IPS DF 19.7 (cell line): Measurements from ENCODE around the gene ATG16L2.

Experiments used
- DNase-seq: peaks from one replicate; pipeline ENCODE4 v3.0.0-alpha.2; 2013; ENCODE audit warnings: low read depth, low spot score

ATG16L2 gene

GRCh38 chr11:72814286-72815109, at the start of gene ATG16L2:
ATG16L2 (plus strand) TSS chr11:72814411; CDS start chr11:72814446, 35 bp downstream.
- no peak for DNase-seq

GRCh38 chr11:72764503-72764902, 49.7 kb upstream of the ATG16L2 start:
- peak; percentile 69 for DNase-seq

- no peak for DNase-seq
Measured at GRCh38 chr11:72766152-72766902, 47.9 kb upstream of the ATG16L2 start.

- no peak for DNase-seq
Measured at GRCh38 chr11:72767203-72768062, 46.8 kb upstream of the ATG16L2 start.

GRCh38 chr11:72768581-72768980, 45.6 kb upstream of the ATG16L2 start:
- no peak for DNase-seq

GRCh38 chr11:72769680-72770079, 44.5 kb upstream of the ATG16L2 start:
- DNase-seq = no peak

GRCh38 chr11:72770799-72771198, 43.4 kb upstream of the ATG16L2 start:
- no peak for DNase-seq

- no peak for DNase-seq
Measured at GRCh38 chr11:72771507-72771906, 42.7 kb upstream of the ATG16L2 start.

GRCh38 chr11:72772059-72772458, 42.2 kb upstream of the ATG16L2 start:
- DNase-seq = no peak

GRCh38 chr11:72773291-72773690, 40.9 kb upstream of the ATG16L2 start:
- DNase-seq = no peak

GRCh38 chr11:72773696-72774095, 40.5 kb upstream of the ATG16L2 start:
- DNase-seq = no peak

GRCh38 chr11:72774499-72774898, 39.7 kb upstream of the ATG16L2 start:
- no peak for DNase-seq

GRCh38 chr11:72775288-72776110, 38.7 kb upstream of the ATG16L2 start:
- no peak for DNase-seq

- DNase-seq = no peak
Measured at GRCh38 chr11:72776117-72776843, 37.9 kb upstream of the ATG16L2 start.

- no peak for DNase-seq
Measured at GRCh38 chr11:72776844-72777754, 37.1 kb upstream of the ATG16L2 start.

GRCh38 chr11:72777755-72778278, 36.4 kb upstream of the ATG16L2 start:
- DNase-seq = no peak

- no peak for DNase-seq
Measured at GRCh38 chr11:72778535-72779494, 35.4 kb upstream of the ATG16L2 start.
